A673 (cell line): ENCODE results near the gene UBXN6. TPM values are rescaled to one million over a fixed set of nuclear protein-coding genes. Genes with fewer than 3 reads are reported as not detected.

ENCODE experiments used
- BruUV-seq: library from RNA; stranded (reverse); fragments of 400-500 nt; replicated peaks from 2 replicates; lab custom pipeline; 2021; lab: Mats Ljungman, UMichigan
- CTCF ChIA-PET: fragments of 300-600 bp; sonication (Branson Sonifier 250); formaldehyde crosslinking; loops from one replicate; lab custom pipeline; 2022; ENCODE audit warnings: antibody characterized with exemption; lab: Charles Lee
- POLR2A ChIA-PET: fragments of 300-600 bp; sonication (Branson Sonifier 250); formaldehyde crosslinking; loops from one replicate; lab custom pipeline; 2022; ENCODE audit warnings: antibody characterized with exemption; ENCODE audit not compliant: low non-redundant PET; lab: Charles Lee
- DNase-seq: peaks from one replicate; pipeline ENCODE4 v3.0.0-alpha.2; 2015; ENCODE audit warnings: low spot score
- H3K27ac ChIP-seq: fragments of 200-600 bp; sonication (generic); 2 replicates; pipeline ENCODE4 v1.5.1; 2016; ENCODE audit warnings: mixed run types, low read depth, mild to moderate bottlenecking, mixed read lengths, antibody characterized with exemption, low read length; ENCODE audit not compliant: poor library complexity, severe bottlenecking
- H3K27me3 ChIP-seq: fragments of 200-600 bp; sonication (generic); replicated peaks from 2 replicates; pipeline ENCODE4 v1.6.1; 2017; ENCODE audit warnings: mixed run types, low read depth, mild to moderate bottlenecking, mixed read lengths, antibody characterized with exemption, low read length; ENCODE audit not compliant: insufficient read depth, poor library complexity
- H3K36me3 ChIP-seq: fragments of 200-600 bp; sonication (generic); 2 replicates; pipeline ENCODE4 v1.6.1; 2016; ENCODE audit warnings: mixed run types, mild to moderate bottlenecking, mixed read lengths, antibody characterized with exemption, low read length; ENCODE audit not compliant: insufficient read depth, poor library complexity, severe bottlenecking
- H3K4me1 ChIP-seq: fragments of 200-600 bp; sonication (generic); 2 replicates; pipeline ENCODE4 v1.6.1; 2017; ENCODE audit warnings: mixed run types, mild to moderate bottlenecking, mixed read lengths, antibody characterized with exemption, low read length; ENCODE audit not compliant: insufficient read depth, poor library complexity, severe bottlenecking
- H3K4me3 ChIP-seq: fragments of 200-600 bp; sonication (generic); 2 replicates; pipeline ENCODE4 v1.5.1; 2016; ENCODE audit warnings: low read depth, mixed run types, mild to moderate bottlenecking, mixed read lengths, low read length; ENCODE audit not compliant: poor library complexity, severe bottlenecking
- H3K9me3 ChIP-seq: fragments of 200-600 bp; sonication (generic); 2 replicates; pipeline ENCODE4 v1.6.1; 2016; ENCODE audit warnings: mixed run types, low read depth, mild to moderate bottlenecking, mixed read lengths, antibody characterized with exemption, low read length; ENCODE audit not compliant: poor library complexity, severe bottlenecking
- CTCF ChIP-seq: fragments of 300-800, 200-600 bp; sonication (generic); conservative IDR thresholded peaks from 2 replicates; pipeline ENCODE4 v1.5.1; 2017; ENCODE audit warnings: low read depth, mild to moderate bottlenecking, antibody characterized with exemption, low read length, moderate library complexity, mixed read lengths
- EZH2 ChIP-seq: fragments of 200-600 bp; sonication (generic); IDR thresholded peaks from 2 replicates; pipeline ENCODE4 v1.6.1; 2017; ENCODE audit warnings: borderline replicate concordance, low read depth, mild to moderate bottlenecking, mixed read lengths, antibody characterized with exemption, low read length; ENCODE audit not compliant: poor library complexity, severe bottlenecking
- intact Hi-C: fragments of 100-400 bp; cut with micrococcal nuclease; formaldehyde crosslinking; loops from one replicate; pipeline ENCODE4 v1.10.0; 2022; ENCODE audit not compliant: unreplicated experiment
- total RNA-seq: library from RNA; stranded (reverse); gene quantifications from 2 replicates; pipeline ENCODE4 v1.2.3, GENCODE V29; 2021

UBXN6 gene
- total RNA-seq, 1 experiment from 2014 or later, result 49.1 TPM

GRCh38 chr19:4503825-4504170, 46.2 kb upstream of the UBXN6 start:
- Histone ChIP-seq H3K27me3 (no peaks in the 10 kb centered on the region), H3K4me1 (no peaks in the 10 kb centered on the region), H3K9me3 (no peaks in the 10 kb centered on the region), H3K36me3 (peaks cover 7% of the 10 kb centered on the region), H3K27ac (no peak overlapping the region), H3K4me3 (no peak overlapping the region)
- intact Hi-C loops, result no loop called here
- DNase-seq, result no peak
- TF ChIP-seq CTCF (no peak), EZH2 (no peak)
- ChIA-PET CTCF (no interaction called here), POLR2A (no interaction called here)
- no TSS peak for BruUV-seq

- Histone ChIP-seq H3K4me1 (no peaks in the 10 kb centered on the region), H3K9me3 (no peaks in the 10 kb centered on the region), H3K4me3 (no peak overlapping the region), H3K36me3 (peaks cover 12% of the 10 kb centered on the region), H3K27ac (no peak overlapping the region), H3K27me3 (no peaks in the 10 kb centered on the region)
- CTCF ChIA-PET, result no interaction called here
- BruUV-seq, result no TSS peak
- intact Hi-C loops, result no loop called here
- POLR2A ChIA-PET, result no interaction called here
- no peak for TF ChIP-seq CTCF
- TF ChIP-seq EZH2, result no peak
- no peak for DNase-seq
Observed at GRCh38 chr19:4503132-4503824, 45.7 kb upstream of the UBXN6 start.

GRCh38 chr19:4502282-4503131, 44.9 kb upstream of the UBXN6 start:
- Histone ChIP-seq H3K9me3 (no peaks in the 10 kb centered on the region), H3K4me1 (no peaks in the 10 kb centered on the region), H3K27me3 (no peaks in the 10 kb centered on the region), H3K27ac (no peak overlapping the region), H3K4me3 (no peak overlapping the region), H3K36me3 (peaks cover 14% of the 10 kb centered on the region)
- POLR2A ChIA-PET, result no interaction called here
- CTCF ChIA-PET, result no interaction called here
- BruUV-seq, result no TSS peak
- DNase-seq, result no peak
- intact Hi-C loops, result no loop called here
- TF ChIP-seq EZH2 (no peak), CTCF (no peak)
